ENCODE data around the gene NAA25. TPM values are rescaled to one million over a fixed set of nuclear protein-coding genes. Genes with fewer than 3 reads are reported as not detected.

NAA25 gene
- total and polyA plus RNA-seq, 9 of the 15 experiments (the other 6 are each of a cell fraction or from before 2014, with no cell fraction given) = 26.6 to 59.6 (median 48.9) TPM

DNA sequence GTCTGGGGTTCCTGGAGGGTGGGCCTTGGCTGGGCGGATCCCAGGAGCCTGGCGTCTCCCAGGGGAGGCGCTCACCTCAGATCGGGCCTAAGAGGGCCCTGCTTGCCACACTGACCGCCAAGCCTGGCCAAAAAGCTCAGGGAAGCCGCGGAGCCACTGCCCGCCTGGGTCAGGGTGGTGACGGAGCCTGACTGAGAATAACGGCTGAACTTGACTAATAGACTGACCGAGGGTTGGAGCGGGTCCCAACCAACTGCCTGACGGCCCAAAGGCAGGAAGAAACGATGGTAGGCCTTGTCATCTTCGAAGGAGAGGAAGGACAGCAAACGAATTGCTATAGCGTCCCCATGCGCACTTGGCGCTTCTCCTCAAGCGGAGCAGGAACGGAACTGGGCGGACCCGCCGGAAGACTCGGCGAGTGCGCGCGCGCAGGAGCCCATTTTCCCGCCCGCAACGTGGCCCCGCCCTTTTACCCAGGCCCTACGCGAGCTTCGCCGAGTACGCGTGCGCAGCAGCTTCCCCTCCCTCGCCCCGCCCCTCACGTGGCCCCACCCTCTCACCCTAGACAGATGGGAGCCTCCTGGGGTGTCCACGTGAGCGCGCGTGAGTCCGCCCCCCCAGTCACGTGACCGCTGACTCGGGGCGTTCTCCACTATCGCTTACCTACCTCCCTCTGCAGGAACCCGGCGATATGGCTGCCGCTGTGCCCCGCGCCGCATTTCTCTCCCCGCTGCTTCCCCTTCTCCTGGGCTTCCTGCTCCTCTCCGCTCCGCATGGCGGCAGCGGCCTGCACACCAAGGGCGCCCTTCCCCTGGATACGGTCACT is 95.6 kb downstream of the NAA25 start, which contains the start of the genes ERP29 and TMEM116 (continued):
- no peak for TF ChIP-seq TSHZ1 (CRISPR knock-in tag; IDR thresholded peaks at IDR 0.05)
- TF ChIP-seq HCFC1 (IDR thresholded peaks at IDR 0.05; ENCODE audit: low read depth, low read length) = peak; percentile 35
- TF ChIP-seq PTTG1 (tag; IDR thresholded peaks at IDR 0.05; ENCODE audit: low read depth) = no peak
- TF ChIP-seq ZNF76 (CRISPR knock-in tag; IDR thresholded peaks at IDR 0.05; ENCODE audit: borderline replicate concordance) = no peak
- no peak for TF ChIP-seq EZH2 (IDR thresholded peaks at IDR 0.05; ENCODE audit: borderline replicate concordance, low read depth, low read length)
- TF ChIP-seq MEIS2 (IDR thresholded peaks at IDR 0.05; ENCODE audit: partially characterized antibody) = peak; percentile 77
- TF ChIP-seq ZNF766 (CRISPR knock-in tag; conservative IDR thresholded peaks at IDR 0.05) = peak; percentile 81
- no peak for TF ChIP-seq MED1 (CRISPR knock-in tag; IDR thresholded peaks at IDR 0.05; ENCODE audit: borderline replicate concordance)
- 0 out of 2 replicates have a peak, but pooled peaks have one; percentile 5 for TF ChIP-seq MTA1 (IDR thresholded peaks at IDR 0.05; ENCODE audit: borderline replicate concordance)
- TF ChIP-seq SMARCA4 (IDR thresholded peaks at IDR 0.05) = 0 out of 2 replicates have a peak, but pooled peaks have one; percentile 28
- no peak for TF ChIP-seq EWSR1 (IDR thresholded peaks at IDR 0.05; ENCODE audit: borderline replicate concordance, low read depth, partially characterized antibody)
- TF ChIP-seq BDP1 (IDR thresholded peaks at IDR 0.05; ENCODE audit: insufficient read depth, insufficient read length) = no peak
- no peak; the same call in 1 of the 2 replicates for TF ChIP-seq ZFP91 (CRISPR knock-in tag; IDR thresholded peaks at IDR 0.05)
- TF ChIP-seq ZNF41 (CRISPR knock-in tag; conservative IDR thresholded peaks at IDR 0.05) = no peak
- TF ChIP-seq NELFE (IDR thresholded peaks at IDR 0.05; ENCODE audit: insufficient read depth, insufficient read length) = no peak
- TF ChIP-seq NFXL1 (CRISPR knock-in tag; IDR thresholded peaks at IDR 0.05) = no peak
- TF ChIP-seq, protein P1, sequence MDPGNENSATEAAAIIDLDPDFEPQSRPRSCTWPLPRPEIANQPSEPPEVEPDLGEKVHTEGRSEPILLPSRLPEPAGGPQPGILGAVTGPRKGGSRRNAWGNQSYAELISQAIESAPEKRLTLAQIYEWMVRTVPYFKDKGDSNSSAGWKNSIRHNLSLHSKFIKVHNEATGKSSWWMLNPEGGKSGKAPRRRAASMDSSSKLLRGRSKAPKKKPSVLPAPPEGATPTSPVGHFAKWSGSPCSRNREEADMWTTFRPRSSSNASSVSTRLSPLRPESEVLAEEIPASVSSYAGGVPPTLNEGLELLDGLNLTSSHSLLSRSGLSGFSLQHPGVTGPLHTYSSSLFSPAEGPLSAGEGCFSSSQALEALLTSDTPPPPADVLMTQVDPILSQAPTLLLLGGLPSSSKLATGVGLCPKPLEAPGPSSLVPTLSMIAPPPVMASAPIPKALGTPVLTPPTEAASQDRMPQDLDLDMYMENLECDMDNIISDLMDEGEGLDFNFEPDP (CRISPR knock-in tag; IDR thresholded peaks at IDR 0.05) = no peak
- TF ChIP-seq BRD9 (IDR thresholded peaks at IDR 0.05; ENCODE audit: low read depth, partially characterized antibody) = peak; percentile 61
- no peak for TF ChIP-seq BMI1 (IDR thresholded peaks at IDR 0.05; ENCODE audit: low read length)
- TF ChIP-seq, protein P2, sequence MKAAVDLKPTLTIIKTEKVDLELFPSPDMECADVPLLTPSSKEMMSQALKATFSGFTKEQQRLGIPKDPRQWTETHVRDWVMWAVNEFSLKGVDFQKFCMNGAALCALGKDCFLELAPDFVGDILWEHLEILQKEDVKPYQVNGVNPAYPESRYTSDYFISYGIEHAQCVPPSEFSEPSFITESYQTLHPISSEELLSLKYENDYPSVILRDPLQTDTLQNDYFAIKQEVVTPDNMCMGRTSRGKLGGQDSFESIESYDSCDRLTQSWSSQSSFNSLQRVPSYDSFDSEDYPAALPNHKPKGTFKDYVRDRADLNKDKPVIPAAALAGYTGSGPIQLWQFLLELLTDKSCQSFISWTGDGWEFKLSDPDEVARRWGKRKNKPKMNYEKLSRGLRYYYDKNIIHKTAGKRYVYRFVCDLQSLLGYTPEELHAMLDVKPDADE (conservative IDR thresholded peaks at IDR 0.05; ENCODE audit: control insufficient read depth, low read depth, low read length) = peak; percentile 76
